ENCODE results near the gene NUBP1. TPM values are rescaled to one million over a fixed set of nuclear protein-coding genes. Genes with fewer than 3 reads are reported as not detected.

NUBP1 gene
- polyA plus RNA-seq (2013, experiment 1 of 2) = 21.3 TPM
- 20.9 TPM for polyA plus RNA-seq (2013, experiment 2 of 2)

- peak; percentile 98 for DNase-seq
- Histone ChIP-seq H3K4ac (ENCODE audit: low read depth in 1 of 2, low read length in 2 of 2) (peak within 1 kb of the TSS; percentile 90 to 95), H3K27ac (ENCODE audit: low read length, poor library complexity, severe bottlenecking) (peak within 1 kb of the TSS; percentile 99), H2AK5ac (ENCODE audit: low read length, severe bottlenecking) (no peak within 1 kb of the TSS), H2AFZ (ENCODE audit: low read depth, low read length) (peak within 1 kb of the TSS; percentile 79), H3K36me3 (ENCODE audit: control insufficient read depth in 1 of 2, insufficient read depth in 2 of 2, low read depth in 1 of 2, low read length in 2 of 2) (peaks cover 11 to 18% of the 10 kb centered on the region in 2 experiments), H2BK15ac (ENCODE audit: low read depth, poor library complexity, severe bottlenecking) (peak within 1 kb of the TSS; percentile 64), H3K9ac (ENCODE audit: low read length) (peak within 1 kb of the TSS; percentile 97), H3K4me3 (ENCODE audit: insufficient read depth in 1 of 2, low read depth in 1 of 2, low read length in 2 of 2) (peak within 1 kb of the TSS; percentile 83 to 84), H3K79me1 (replicated peaks; ENCODE audit: low read length, poor library complexity, severe bottlenecking) (peaks cover 6% of the 10 kb centered on the region), H3K23ac (ENCODE audit: low read length in 2 of 2) (peak within 1 kb of the TSS in 1 of 2 experiments; percentile 66), H3K9me3 (ENCODE audit: control insufficient read depth, low read length) (no peaks in the 10 kb centered on the region), H2BK120ac (ENCODE audit: low read depth, low read length) (peak within 1 kb of the TSS; percentile 90), H3K18ac (ENCODE audit: low read depth in 1 of 2, low read length in 2 of 2) (peak within 1 kb of the TSS; percentile 96 to 99), H2BK12ac (ENCODE audit: low read length in 2 of 2) (peak within 1 kb of the TSS in 1 of 2 experiments; percentile 29), H4K8ac (ENCODE audit: low read length) (peak within 1 kb of the TSS; percentile 99), H3K14ac (ENCODE audit: low read length in 2 of 2) (peak within 1 kb of the TSS in 1 of 2 experiments; percentile 97), H3K4me1 (ENCODE audit: control insufficient read depth, insufficient read depth, low read depth, low read length) (peaks cover 3% of the 10 kb centered on the region), H3K27me3 (ENCODE audit: control insufficient read depth in 1 of 2, insufficient read depth in 1 of 2, low read length in 2 of 2) (no peaks in the 10 kb centered on the region), H3K4me2 (ENCODE audit: low read length, poor library complexity, severe bottlenecking) (peak within 1 kb of the TSS; percentile 60), H2BK5ac (ENCODE audit: low read depth, low read length, poor library complexity, severe bottlenecking) (peak within 1 kb of the TSS; percentile 98), H4K91ac (ENCODE audit: low read length) (peak within 1 kb of the TSS; percentile 99)
- WGBS = under 1% methylated on average over 57 of the region's 57 CpGs
Observed at GRCh38 chr16:10743610-10744369, at the start of gene NUBP1. TSS of gene NUBP1 (plus strand) at chr16:10743842. CDS start at chr16:10743864, 22 bp downstream.

GRCh38 chr16:10693889-10694288 lies 49.8 kb upstream of the NUBP1 start:
- no peak overlapping the region for H3K9ac ChIP-seq (ENCODE audit: low read length)
- DNase-seq = no peak
- no peak overlapping the region for H3K27ac ChIP-seq (ENCODE audit: low read length, poor library complexity, severe bottlenecking)
- no peak overlapping the region for H3K18ac ChIP-seq (ENCODE audit: low read depth in 1 of 2, low read length in 2 of 2)
- H3K9me3 ChIP-seq (ENCODE audit: control insufficient read depth, low read length) = no peaks in the 10 kb centered on the region
- no peak overlapping the region for H2AFZ ChIP-seq (ENCODE audit: low read depth, low read length)
- no peak overlapping the region for H3K14ac ChIP-seq (ENCODE audit: low read length in 2 of 2)
- H3K4me1 ChIP-seq (ENCODE audit: control insufficient read depth, insufficient read depth, low read depth, low read length) = no peaks in the 10 kb centered on the region
- H3K36me3 ChIP-seq (ENCODE audit: control insufficient read depth in 1 of 2, insufficient read depth in 2 of 2, low read depth in 1 of 2, low read length in 2 of 2) = no peaks in the 10 kb centered on the region
- H3K4me2 ChIP-seq (ENCODE audit: low read length, poor library complexity, severe bottlenecking) = no peak overlapping the region
- H4K8ac ChIP-seq (ENCODE audit: low read length) = no peak overlapping the region
- H2BK12ac ChIP-seq (ENCODE audit: low read length in 2 of 2) = no peak overlapping the region
- H2BK5ac ChIP-seq (ENCODE audit: low read depth, low read length, poor library complexity, severe bottlenecking) = no peak overlapping the region
- no peaks in the 10 kb centered on the region for H3K79me1 ChIP-seq (replicated peaks; ENCODE audit: low read length, poor library complexity, severe bottlenecking)
- H2BK15ac ChIP-seq (ENCODE audit: low read depth, poor library complexity, severe bottlenecking) = no peak overlapping the region
- no peak overlapping the region for H3K4me3 ChIP-seq (ENCODE audit: insufficient read depth in 1 of 2, low read depth in 1 of 2, low read length in 2 of 2)
- 87% methylated on average over 5 of the region's 8 CpGs for WGBS
- H2BK120ac ChIP-seq (ENCODE audit: low read depth, low read length) = no peak overlapping the region
- no peak overlapping the region for H3K23ac ChIP-seq (ENCODE audit: low read length in 2 of 2)
- peaks cover 0 to 20% of the 10 kb centered on the region in 2 experiments for H3K27me3 ChIP-seq (ENCODE audit: control insufficient read depth in 1 of 2, insufficient read depth in 1 of 2, low read length in 2 of 2)
- no peak overlapping the region for H3K4ac ChIP-seq (ENCODE audit: low read depth in 1 of 2, low read length in 2 of 2)
- no peak overlapping the region for H2AK5ac ChIP-seq (ENCODE audit: low read length, severe bottlenecking)
- no peak overlapping the region for H4K91ac ChIP-seq (ENCODE audit: low read length)

- Histone ChIP-seq H3K9me3 (ENCODE audit: control insufficient read depth, low read length) (no peaks in the 10 kb centered on the region), H4K8ac (ENCODE audit: low read length) (no peak overlapping the region), H3K4me2 (ENCODE audit: low read length, poor library complexity, severe bottlenecking) (no peak overlapping the region)
Observed at GRCh38 chr16:10694306-10694705, 49.3 kb upstream of the NUBP1 start.

DNA sequence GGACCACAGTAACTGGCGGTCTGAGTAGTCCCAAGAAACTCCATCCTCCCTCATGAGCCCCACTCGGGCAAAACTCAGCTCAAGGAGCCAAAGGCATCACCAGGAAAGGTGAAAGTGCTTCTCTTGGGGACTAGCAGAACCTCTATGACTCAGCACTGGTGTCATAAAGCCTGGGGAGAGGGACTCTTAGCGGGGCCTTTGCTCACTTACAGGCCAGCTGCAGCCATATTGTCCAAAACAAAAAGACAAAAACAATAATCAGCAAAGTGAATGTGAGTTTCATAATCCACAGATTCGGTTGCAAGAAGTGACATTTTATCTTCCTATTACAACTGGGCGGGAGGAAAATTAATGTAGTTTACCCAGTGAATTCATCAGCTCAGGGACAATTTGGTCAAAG lies 48.8 kb upstream of the NUBP1 start, which contains the start of gene TEKT5:
Gene TEKT5, minus strand, starts transcription at position 101 of the 400 bp plus-strand sequence. Its CDS starts 57 bp downstream, at position 44.
- no peak within 1 kb of the TSS for H4K91ac ChIP-seq (ENCODE audit: low read length)

More at GRCh38 chr16:10694306-10694705, 49.3 kb upstream of the NUBP1 start:
- Histone ChIP-seq H3K27ac (ENCODE audit: low read length, poor library complexity, severe bottlenecking) (no peak overlapping the region), H3K4ac (ENCODE audit: low read depth in 1 of 2, low read length in 2 of 2) (no peak overlapping the region), H3K4me1 (ENCODE audit: control insufficient read depth, insufficient read depth, low read depth, low read length) (no peaks in the 10 kb centered on the region), H3K4me3 (ENCODE audit: insufficient read depth in 1 of 2, low read depth in 1 of 2, low read length in 2 of 2) (no peak overlapping the region), H3K18ac (ENCODE audit: low read depth in 1 of 2, low read length in 2 of 2) (no peak overlapping the region), H3K14ac (ENCODE audit: low read length in 2 of 2) (no peak overlapping the region), H3K36me3 (ENCODE audit: control insufficient read depth in 1 of 2, insufficient read depth in 2 of 2, low read depth in 1 of 2, low read length in 2 of 2) (no peaks in the 10 kb centered on the region), H4K91ac (ENCODE audit: low read length) (no peak overlapping the region), H3K79me1 (replicated peaks; ENCODE audit: low read length, poor library complexity, severe bottlenecking) (no peaks in the 10 kb centered on the region), H2BK15ac (ENCODE audit: low read depth, poor library complexity, severe bottlenecking) (no peak overlapping the region), H3K9ac (ENCODE audit: low read length) (no peak overlapping the region), H2BK5ac (ENCODE audit: low read depth, low read length, poor library complexity, severe bottlenecking) (no peak overlapping the region), H3K23ac (ENCODE audit: low read length in 2 of 2) (no peak overlapping the region), H2AK5ac (ENCODE audit: low read length, severe bottlenecking) (no peak overlapping the region), H2BK120ac (ENCODE audit: low read depth, low read length) (no peak overlapping the region), H3K27me3 (ENCODE audit: control insufficient read depth in 1 of 2, insufficient read depth in 1 of 2, low read length in 2 of 2) (peaks cover 0 to 20% of the 10 kb centered on the region in 2 experiments), H2AFZ (ENCODE audit: low read depth, low read length) (no peak overlapping the region), H2BK12ac (ENCODE audit: low read length in 2 of 2) (no peak overlapping the region)
- WGBS = 89% methylated on average over 21 of the region's 21 CpGs
- DNase-seq = no peak

More for the DNA sequence above, 48.8 kb upstream of the NUBP1 start, which contains the start of gene TEKT5:
- no peak within 1 kb of the TSS for H3K18ac ChIP-seq (ENCODE audit: low read depth in 1 of 2, low read length in 2 of 2)
- no peak within 1 kb of the TSS for H3K23ac ChIP-seq (ENCODE audit: low read length in 2 of 2)
- H3K27ac ChIP-seq (ENCODE audit: low read length, poor library complexity, severe bottlenecking) = no peak within 1 kb of the TSS
- no peak for DNase-seq
- H3K79me1 ChIP-seq (replicated peaks; ENCODE audit: low read length, poor library complexity, severe bottlenecking) = no peaks in the 10 kb centered on the region
- H3K27me3 ChIP-seq (ENCODE audit: control insufficient read depth in 1 of 2, insufficient read depth in 1 of 2, low read length in 2 of 2) = peaks cover 0 to 17% of the 10 kb centered on the region in 2 experiments
- H3K4me2 ChIP-seq (ENCODE audit: low read length, poor library complexity, severe bottlenecking) = no peak within 1 kb of the TSS
- no peak within 1 kb of the TSS for H2AFZ ChIP-seq (ENCODE audit: low read depth, low read length)
- H4K8ac ChIP-seq (ENCODE audit: low read length) = no peak within 1 kb of the TSS
- 67% methylated on average over 5 of the region's 5 CpGs for WGBS
- no peak within 1 kb of the TSS for H3K4me3 ChIP-seq (ENCODE audit: insufficient read depth in 1 of 2, low read depth in 1 of 2, low read length in 2 of 2)
- no peak within 1 kb of the TSS for H2BK12ac ChIP-seq (ENCODE audit: low read length in 2 of 2)
- no peak within 1 kb of the TSS for H3K4ac ChIP-seq (ENCODE audit: low read depth in 1 of 2, low read length in 2 of 2)
- H2BK120ac ChIP-seq (ENCODE audit: low read depth, low read length) = no peak within 1 kb of the TSS
- no peak within 1 kb of the TSS for H2AK5ac ChIP-seq (ENCODE audit: low read length, severe bottlenecking)
- no peaks in the 10 kb centered on the region for H3K36me3 ChIP-seq (ENCODE audit: control insufficient read depth in 1 of 2, insufficient read depth in 2 of 2, low read depth in 1 of 2, low read length in 2 of 2)
- no peak within 1 kb of the TSS for H3K9ac ChIP-seq (ENCODE audit: low read length)
- no peak within 1 kb of the TSS for H3K14ac ChIP-seq (ENCODE audit: low read length in 2 of 2)
- no peak within 1 kb of the TSS for H2BK5ac ChIP-seq (ENCODE audit: low read depth, low read length, poor library complexity, severe bottlenecking)
- H3K4me1 ChIP-seq (ENCODE audit: control insufficient read depth, insufficient read depth, low read depth, low read length) = no peaks in the 10 kb centered on the region
- no peak within 1 kb of the TSS for H2BK15ac ChIP-seq (ENCODE audit: low read depth, poor library complexity, severe bottlenecking)
- H3K9me3 ChIP-seq (ENCODE audit: control insufficient read depth, low read length) = no peaks in the 10 kb centered on the region

Measured in mesenchymal stem cell (in vitro differentiated cells and primary cell).